NCI-H1694 (cell line): ENCODE data around the gene ERCC5.

Experiments
- DNase-seq: peaks from one replicate; lab custom pipeline; 2025; lab: John Stamatoyannopoulos, UW

The ERCC5 gene

DNA sequence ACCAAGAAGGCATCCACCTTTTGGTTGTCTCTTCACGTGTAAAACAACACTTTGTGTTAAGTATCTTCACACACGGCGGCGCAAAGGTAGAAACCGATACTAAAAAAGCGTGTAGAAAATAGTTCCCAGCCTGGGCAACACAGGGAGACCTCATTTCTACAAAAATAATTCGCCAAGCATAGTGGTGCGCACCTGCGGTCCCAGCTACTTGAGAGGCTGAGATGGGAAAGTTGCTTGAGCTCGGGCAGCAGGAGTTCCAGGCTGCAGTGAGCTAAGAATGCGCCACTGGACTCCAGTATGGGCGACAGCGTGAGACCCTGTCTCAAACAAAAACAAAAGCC lies 573 bp upstream of the ERCC5 start:
- no peak for DNase-seq

DNA sequence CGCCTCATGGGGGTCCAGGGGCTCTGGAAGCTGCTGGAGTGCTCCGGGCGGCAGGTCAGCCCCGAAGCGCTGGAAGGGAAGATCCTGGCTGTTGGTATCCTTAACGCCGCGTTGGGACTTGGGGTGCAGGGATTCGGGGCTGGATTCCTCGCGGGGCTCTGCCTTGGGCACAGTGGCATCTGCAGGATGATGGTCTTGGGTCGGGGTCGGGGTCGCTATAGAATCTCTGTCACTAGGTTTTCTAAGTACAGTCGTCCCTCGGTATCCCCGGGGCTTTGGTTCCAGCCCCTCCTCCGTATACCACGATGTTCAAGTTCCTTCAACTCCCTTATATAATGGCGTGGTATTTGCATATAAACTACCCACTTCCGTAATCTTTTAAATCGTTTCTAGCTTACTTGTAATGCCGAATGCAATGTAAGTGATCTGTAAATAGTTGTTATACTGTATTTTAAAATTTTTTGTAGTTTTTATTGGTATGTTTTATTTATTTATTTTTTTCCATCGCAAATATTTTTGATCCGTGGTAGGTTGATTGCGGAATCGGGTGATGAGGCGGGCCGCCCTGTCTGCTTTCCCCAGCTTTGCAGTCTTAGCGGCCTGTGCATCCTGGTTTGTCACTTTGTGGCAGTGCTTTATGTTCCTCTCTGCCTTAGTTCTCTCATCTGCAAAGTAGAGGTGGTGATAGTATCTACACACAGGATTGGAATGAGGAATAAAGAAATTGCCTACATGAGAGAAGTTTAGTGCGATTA lies 606 bp downstream of the ERCC5 start:
- peak; percentile 38 for DNase-seq

DNA sequence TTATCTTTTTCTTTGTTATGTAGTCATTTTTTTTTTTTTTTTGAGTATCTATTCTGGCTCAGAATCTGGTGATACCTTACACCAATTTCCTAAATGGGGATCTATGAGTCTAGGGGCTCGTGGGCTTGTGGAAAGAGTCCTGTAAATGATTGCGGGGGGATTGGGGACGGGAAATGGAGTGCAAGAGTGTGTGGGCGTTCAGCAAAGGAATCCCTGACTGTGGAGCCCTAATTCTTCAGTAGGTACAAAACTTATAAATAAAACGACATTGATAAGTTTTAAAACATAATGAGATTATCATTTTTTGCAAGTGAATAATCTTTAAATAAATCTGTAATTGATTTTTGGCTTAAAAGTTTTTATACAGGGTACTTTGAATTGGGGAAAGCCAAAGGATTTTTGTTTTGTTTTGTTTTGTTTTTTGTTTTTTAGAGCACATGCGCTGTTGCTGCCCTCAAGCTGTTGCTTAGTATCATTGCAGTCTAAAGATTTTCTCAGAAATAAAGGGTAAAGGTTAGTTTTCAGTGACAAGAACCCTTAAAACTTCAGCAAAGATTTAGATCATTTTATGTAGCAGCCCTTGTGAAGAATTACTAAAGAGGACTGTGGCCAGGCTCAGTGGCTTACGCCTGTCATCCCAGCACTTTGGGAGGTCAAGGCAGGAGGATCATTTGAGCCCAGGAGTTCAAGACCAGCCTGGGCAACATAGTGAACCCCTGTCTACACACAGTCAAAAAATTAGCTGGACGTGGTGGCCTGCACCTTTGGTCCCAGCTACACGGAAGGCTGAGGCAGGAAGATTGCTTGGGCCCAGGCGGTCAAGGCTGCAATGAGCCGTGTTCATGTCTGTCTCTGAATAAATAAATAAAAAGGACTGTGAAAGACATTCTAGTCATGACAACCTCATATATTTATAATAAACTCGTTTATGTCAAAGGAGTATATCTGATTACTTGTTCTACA lies 1.7 kb downstream of the ERCC5 start:
- peak; percentile 34 for DNase-seq

DNA sequence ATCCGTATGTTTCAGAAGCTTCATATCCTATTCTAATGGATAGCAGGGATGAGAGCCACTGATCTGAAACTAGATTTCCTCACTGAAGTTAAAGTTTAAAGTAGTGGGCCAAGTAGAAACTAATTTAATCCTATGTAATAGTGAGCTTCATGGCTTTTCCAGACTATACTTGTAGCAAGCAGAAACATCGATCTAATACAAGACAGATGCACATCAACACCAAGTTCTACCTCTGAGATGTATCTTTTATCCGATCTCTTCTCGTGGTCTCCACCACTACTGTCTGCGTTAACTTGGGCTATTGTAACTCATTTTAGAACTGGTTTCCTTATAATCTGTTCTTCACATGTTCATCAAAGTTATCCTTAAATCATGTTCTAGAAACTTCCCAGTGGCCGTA lies 3.1 kb downstream of the ERCC5 start:
- no peak for DNase-seq

DNA sequence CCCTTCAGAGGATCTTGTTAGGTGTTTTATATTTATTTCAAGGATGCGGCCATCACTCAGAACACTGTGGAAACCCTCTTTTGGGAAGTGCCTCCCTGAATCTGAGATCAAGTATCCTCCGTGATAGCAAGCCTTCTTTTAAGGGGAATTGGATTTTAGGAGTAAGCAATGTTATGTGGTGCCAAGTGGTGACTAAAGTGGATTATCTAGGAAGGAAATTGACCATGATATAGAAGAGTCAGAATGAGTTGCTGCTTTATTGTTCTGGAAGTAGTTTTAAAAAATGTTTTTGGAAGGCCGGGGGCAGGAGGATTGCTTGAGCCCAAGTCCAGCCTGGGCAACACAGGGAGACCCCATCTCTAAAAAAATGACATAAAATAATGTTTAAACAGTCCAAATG lies 6.7 kb downstream of the ERCC5 start:
- no peak for DNase-seq

DNA sequence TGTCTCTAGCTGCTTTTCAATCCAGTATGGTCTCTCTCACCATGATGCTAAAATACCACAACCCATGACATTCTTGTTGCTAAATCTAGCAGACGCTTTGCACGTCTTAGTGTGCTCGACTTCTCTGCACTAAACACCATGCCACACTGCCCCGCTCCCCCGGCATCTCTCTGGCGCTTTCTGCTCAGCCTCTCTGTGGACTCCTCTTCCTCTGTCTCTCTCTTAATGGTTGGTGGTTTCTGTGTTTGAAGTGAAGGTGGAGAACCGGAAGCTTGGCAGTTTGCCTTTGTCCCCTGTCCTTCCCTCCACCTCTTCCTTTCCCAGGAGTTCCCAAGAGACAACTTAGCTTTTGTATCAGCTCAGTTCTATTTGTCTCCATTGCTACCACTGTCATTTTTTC lies 8.8 kb downstream of the ERCC5 start:
- no peak for DNase-seq

DNA sequence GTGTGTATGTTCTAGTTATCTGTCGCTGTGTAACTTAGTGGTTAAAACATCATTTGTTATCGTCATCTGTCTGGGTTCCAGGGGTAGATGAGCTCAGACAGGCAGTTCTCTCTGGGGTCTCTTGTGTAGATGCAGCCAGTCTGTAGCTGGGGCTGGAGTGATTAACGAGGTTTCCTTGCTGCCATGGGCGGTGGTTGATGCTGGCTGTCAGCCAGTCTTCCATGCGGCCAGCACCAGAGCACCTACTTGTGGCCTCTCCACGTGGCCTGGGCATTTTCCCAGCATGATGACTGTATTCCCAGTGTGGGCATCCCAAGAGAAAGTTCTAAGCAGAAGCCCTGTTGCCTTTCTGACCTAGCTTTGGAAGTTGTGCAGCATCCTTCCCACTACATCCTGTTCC lies 10.7 kb downstream of the ERCC5 start:
- no peak for DNase-seq

DNA sequence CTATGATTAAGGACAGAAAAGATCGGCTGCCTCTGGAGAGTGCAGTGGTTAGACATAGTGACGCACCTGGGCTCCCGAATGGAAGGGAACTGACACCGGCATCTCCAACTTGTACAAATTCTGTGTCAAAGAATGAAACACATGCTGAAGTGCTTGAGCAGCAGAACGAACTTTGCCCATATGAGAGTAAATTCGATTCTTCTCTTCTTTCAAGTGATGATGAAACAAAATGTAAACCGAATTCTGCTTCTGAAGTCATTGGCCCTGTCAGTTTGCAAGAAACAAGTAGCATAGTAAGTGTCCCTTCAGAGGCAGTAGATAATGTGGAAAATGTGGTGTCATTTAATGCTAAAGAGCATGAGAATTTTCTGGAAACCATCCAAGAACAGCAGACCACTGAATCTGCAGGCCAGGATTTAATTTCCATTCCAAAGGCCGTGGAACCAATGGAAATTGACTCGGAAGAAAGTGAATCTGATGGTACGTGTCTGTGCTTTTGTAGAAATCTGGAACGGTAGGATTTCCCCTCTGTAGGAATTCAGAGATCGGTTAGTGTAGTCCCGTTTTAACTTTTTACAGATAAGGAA lies 16.9 kb downstream of the ERCC5 start:
- DNase-seq: no peak

DNA sequence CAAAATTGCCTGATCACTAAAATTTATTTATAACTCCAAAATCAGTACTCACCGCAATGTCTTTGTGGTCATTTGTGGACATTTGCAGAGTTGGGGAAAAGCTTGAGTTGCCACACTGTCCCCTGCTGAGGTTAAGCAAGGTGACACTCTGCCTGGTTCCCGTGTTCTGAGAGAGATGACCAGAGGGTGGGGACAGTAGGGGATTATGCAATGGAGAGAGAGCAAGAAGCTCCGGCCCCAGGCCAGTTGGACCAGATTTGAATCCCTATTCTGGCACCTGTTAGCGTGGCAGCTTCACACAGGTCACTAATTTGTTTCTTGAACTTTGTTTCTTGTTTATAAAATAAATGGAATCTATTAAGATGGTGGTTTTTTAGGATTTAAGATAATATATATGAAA lies 17.8 kb downstream of the ERCC5 start:
- DNase-seq: no peak

DNA sequence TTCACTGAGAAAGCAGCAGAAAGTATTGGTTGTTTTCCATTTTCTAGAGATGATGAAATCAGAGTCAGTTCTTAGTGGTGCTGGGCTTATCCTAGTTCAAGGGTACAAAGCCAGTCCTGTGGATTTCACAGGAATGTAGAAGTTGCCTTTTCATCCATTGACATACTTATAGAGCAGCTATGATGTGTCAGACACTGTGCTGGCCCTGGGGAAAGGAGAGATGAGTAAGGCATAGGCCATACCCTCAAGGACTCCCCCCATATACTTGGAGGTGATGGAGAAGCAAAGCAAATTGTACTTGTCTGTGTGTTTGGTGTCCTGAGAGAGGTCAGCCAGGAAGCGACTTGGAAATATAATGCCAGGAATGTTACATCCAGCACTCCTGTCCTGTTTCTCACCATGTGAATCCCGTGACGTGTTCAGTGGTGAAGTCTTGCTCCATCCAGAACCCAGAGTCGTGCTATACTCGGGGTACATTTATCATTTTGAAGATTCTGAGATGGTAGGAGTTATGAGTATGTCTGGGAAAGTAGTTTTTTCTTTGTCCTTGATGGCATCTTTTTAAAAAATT lies 22.6 kb downstream of the ERCC5 start:
- DNase-seq: no peak

DNA sequence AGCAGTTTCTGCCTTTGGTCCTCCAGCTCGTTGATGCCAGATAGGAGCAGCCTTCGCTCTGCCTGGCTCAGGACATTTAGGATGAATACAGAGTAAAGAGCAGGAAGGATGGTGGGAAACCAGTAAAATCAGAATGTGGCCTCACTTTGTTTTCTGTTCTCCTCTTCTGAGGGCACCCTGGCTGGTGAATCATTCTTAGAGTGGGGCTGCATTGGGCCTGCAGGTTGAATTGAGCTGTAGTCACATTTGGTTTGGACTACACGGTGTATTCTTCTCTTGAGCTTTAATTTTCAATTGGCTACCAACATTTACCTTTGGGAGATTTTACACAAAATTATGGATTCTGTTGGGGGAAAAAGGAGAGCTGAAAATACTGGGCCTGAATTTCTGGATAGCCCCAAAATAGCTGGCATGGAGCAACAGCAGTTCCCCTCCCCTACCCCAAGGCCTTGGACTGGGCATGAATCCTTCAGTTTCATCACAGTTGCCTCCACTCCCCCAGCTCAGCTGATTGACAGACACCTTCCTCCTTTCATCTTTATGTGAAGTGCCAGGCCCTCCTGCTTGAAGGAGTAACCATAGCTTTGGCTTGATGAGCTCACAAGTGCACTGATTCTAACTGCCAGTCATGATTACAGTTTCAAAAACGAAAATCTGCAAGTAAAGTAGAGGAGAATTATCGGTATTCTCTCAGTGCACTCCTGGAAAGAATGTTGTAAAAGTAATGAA lies 24.3 kb downstream of the ERCC5 start:
- DNase-seq: no peak

DNA sequence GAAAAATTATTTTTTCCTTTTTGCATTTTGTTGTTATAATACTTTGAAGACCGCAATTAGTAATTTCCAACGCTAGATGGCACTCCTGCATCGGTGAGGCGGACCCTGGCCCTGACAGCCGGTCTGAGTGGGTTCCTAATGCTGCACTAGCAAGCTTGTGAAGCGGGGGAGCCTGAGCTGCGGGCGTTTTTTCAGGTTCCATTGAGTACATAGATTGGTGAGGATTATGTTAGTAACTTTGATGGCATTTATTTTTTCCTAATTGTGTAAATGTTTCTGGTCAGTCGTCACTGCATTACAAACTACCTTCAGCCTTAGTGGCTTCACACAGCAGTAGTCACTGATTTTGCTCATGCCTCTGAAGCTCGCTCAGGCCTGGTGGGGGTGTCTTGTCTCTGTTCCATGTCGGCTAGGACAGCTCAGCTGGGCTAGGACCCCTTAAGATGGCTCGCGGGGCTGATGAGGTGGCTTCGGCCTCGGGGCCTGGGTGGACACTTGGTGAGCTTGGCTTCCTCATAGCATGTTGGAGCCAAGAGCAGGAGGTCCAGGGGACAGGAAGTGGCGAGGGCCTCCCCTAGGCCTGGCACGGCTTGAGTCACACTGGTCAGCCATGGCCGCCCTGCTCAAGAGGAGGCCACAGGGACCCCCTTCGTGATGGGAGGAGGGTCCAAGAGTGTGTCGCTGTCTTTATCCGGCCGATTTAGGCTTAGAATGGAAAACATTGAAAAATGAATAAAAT lies 25.0 kb downstream of the ERCC5 start:
- peak; percentile 56 for DNase-seq

DNA sequence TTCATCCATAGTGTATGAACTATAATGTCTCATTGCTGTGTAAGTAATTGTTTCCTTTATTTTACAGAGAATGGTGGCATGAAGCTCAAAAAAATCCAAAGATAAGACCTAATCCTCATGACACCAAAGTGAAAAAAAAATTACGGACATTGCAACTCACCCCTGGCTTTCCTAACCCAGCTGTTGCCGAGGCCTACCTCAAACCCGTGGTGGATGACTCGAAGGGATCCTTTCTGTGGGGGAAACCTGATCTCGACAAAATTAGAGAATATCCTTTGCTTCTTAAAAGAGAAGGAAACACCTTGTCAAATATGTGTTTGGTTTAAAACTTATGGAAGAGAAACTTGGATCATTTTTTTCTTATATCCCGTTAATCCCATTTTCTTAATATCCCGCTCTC lies 26.3 kb downstream of the ERCC5 start:
- no peak for DNase-seq

DNA sequence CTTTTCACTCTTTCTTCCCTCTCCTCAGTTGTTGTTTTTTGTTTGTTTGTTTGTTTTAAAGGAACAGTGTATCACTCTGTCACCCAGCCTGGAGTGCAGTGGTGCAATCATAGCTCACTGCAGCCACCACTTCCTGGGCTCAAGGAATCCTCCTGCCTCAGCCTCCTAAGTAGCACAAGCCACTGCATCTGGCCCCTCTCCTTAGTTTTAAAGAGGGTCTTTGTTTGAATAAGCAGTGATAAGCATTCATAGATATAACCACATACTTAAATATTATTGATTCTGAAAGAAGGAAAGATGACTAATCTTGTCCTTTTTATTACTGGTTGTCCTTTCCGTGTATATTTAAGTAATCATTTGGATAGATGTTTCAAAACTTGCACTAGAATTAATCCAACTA lies 26.7 kb downstream of the ERCC5 start:
- DNase-seq: no peak

DNA sequence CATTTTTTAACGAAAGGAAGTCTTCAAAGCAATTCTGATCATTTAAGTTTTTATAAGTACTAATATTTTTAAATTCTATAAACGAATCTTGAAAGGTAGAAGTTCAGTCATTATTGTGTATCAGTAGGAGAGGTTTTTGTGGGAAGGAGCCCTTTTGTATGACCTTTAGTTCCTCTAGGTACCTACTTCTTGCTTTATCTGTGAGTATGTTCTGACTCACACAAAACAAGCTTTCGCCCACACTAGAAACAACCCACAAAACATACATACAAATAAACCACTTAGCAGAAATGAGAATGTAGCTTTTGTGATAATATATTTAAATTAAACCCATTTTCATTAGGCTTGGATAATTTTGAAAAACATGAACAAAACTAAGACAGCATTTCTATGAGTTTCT lies 27.8 kb downstream of the ERCC5 start:
- no peak for DNase-seq

DNA sequence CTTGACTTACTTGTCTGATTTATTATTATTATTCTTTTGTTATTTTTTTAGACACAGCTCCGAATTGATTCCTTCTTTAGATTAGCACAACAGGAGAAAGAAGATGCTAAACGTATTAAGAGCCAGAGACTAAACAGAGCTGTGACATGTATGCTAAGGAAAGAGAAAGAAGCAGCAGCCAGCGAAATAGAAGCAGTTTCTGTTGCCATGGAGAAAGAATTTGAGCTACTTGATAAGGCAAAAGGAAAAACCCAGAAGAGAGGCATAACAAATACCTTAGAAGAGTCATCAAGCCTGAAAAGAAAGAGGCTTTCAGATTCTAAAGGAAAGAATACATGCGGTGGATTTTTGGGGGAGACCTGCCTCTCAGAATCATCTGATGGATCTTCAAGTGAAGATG lies 29.4 kb downstream of the ERCC5 start:
- no peak for DNase-seq

DNA sequence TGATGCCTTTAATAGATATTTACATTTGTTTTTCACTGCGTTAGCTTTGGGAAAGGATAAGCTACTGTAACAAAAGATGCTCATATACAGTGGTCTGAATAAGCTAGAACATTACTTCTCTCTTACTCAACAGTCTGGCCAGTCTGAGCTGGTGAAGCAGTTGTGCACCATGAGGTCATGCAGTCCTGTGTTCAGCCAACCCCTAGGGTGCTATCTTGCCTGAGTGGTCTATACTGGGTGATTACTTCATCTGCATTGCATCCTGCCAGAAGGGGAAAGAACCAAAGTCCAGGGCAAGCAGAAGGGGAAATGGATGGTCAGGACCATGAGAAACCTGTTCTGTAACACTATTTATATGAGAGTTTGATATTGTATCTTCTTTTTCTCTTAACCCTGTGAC lies 31.5 kb downstream of the ERCC5 start:
- DNase-seq: no peak

DNA sequence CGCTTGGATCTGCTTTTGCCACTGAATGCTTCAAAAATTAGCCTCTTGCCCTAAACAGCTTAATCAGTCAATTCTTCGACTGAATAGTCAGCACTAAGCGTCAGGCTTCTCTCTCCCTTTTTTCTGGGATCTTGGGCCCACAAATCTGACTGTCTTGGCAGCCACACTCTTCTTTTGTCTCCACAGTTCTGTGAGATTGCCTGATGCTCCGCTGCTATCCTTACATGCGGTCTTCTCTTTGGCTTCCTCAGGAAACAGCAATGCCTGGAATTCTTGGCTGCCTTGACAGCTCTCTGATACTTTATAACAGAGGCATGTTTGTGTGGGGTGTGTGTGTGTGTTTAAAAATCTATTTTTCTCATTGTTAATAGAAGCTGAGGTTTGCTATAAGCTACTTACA lies 32.6 kb downstream of the ERCC5 start:
- DNase-seq: no peak

DNA sequence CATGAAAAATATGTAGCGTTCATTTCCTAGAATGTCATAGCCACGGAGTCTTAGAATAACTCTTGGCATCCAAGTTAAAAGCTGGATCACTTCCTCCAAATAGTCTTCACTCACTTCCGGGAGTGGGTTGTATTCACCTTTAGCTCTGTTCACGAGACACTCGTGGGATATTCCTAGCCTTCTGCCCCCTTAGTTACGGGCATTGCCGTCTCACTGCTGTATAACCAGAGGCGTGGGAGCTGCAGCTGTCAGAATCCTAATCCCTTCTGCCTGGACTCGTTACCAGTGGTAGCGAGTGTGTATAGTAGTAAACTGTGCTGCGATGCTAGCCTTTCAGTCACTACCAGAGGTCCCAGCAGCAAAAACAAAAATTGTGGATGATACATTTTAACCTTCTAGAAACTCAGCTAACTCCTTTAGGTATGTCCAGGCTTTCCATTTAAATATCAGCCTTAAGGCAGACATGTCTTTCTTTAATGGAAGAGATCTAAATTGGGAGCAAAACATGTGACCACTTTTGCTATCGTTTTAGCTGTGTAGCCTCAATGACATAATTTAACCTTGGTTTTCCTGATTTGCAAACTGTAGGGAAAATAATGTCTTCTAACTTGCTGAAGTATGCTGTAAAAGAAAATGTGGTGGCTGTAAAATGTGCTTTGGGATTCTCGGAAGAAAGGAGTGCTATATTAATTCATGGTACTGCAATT lies 34.1 kb downstream of the ERCC5 start:
- no peak for DNase-seq

DNA sequence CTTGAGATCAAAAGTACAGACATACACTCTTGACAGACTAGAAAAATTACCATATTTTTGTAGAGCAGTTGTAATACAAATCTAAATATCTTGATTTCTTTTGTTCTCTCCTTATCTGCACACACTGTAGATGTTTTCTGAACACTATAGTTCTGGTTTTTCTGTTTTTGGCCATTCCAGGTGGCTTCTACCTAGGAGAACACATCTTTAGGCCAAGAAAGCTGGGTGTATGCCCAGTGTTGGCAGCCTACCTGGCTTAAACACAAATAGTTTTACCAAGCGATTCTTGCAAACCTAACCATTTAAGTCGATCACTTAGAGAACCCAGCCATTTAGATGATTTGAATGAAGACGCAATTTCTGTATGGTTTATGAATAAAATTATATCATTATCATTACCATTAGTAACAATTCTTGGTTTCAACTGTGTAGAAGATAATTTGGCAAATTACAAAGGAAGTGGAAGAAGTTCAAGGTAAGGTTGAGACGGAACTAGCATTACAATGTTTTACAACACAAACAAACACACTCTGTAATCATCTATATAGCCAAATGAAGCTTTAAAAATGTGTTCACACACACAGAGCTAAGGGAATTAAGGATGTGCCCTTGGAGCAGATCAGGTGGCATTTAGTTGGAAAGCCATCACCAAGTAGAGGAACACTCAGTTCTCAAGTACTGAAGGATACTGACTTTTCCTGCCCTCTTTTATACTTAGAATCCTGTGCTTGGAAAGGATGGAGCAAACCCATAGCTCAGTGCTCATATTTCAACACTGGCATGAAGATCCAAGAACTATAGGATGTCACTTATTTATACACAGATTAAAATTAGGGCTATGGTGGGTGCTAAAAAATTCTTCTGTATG lies 36.2 kb downstream of the ERCC5 start:
- no peak for DNase-seq
